ENCODE measurements around the gene PAFAH1B1. TPM values are rescaled to one million over a fixed set of nuclear protein-coding genes. Genes with fewer than 3 reads are reported as not detected.

PAFAH1B1 gene
- total RNA-seq, 1 experiment from 2014 or later = 210 TPM

DNA sequence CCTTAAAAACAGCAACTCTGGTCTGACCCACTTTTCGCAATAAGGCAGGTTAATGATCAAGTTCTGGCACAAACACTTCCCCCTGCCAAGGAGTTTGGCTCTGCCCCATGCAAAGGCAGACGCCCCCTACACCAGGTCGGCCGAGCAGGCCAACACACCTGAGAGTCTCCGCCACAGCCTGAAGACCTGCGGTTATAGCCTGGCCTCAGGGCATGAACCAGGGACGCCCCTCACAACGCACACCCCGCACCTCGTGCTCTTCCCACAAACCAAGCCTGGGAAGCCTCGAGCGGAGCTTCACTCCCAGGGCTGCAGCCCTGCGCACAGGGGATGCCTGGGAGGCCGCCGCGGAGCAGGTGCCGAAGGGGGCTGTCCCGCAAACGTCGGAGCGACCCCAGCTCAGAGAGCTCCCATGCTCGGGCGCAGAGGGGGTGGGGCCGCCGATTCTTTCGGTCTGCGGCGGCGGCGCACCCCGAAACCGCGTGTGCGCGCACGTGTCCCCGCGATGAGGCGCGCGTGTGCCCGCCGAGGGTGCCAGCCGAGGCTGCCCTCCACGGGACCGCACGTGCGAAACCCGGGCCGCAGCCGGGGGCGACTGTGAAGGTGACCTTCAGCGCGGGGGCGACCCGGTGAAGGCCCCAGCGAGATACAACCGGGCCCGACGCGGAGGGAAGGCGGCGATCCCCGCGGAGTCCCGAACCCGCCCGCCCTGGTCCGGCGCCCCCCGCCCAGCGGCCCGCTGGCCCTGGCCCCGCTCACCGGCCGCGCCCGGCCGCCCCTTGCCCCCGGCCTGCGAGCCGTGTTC lies 117.6 kb downstream of the PAFAH1B1 start:
- intact Hi-C loops (cut with micrococcal nuclease; ENCODE audit: unreplicated experiment) = no loop called here

DNA sequence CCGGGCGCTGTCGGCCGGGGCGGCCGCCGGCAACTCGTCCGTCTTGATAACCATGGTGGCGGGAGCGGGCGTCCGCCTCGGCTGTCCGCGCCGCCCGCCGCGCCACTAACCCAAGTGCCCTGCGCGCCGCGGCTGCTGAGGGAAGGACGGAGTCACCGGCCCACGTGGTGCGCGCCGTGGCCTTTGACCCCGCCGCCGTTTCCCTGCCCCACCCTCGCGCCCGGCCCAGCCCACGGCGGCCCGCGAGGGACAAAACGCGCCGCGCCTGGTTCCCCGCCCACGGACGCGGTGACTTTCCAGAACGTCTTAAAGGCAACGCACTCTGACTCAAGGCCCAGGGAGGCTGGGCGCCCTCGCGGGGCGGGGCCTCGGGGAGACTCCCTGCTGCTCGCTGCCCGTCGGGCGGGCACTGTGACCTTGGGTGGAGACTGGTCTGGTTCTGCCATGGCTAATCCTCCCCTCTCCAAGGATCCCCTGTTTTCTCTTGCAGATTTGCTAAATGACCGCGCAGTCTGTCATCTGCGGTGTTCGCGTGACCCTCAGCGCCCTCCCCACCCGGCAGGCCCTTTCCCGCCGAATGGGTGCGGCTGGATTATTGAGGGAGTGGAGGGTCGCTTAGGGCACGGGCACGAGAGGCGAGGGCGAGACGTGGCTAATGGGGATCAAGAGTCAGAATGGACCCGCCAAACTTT lies 118.3 kb downstream of the PAFAH1B1 start, which contains the start of gene CLUH:
Gene CLUH (minus strand): TSS at position 157 of the 692 bp plus-strand sequence. CDS start 103 bp downstream, at position 54.
- peak; percentile 97 for DNase-seq (ENCODE audit: low spot score)
- TF ChIP-seq, protein P1, sequence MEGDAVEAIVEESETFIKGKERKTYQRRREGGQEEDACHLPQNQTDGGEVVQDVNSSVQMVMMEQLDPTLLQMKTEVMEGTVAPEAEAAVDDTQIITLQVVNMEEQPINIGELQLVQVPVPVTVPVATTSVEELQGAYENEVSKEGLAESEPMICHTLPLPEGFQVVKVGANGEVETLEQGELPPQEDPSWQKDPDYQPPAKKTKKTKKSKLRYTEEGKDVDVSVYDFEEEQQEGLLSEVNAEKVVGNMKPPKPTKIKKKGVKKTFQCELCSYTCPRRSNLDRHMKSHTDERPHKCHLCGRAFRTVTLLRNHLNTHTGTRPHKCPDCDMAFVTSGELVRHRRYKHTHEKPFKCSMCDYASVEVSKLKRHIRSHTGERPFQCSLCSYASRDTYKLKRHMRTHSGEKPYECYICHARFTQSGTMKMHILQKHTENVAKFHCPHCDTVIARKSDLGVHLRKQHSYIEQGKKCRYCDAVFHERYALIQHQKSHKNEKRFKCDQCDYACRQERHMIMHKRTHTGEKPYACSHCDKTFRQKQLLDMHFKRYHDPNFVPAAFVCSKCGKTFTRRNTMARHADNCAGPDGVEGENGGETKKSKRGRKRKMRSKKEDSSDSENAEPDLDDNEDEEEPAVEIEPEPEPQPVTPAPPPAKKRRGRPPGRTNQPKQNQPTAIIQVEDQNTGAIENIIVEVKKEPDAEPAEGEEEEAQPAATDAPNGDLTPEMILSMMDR (conservative IDR thresholded peaks at IDR 0.05; ENCODE audit: low read depth, low read length) = no peak
- no peak for TF ChIP-seq EZH2 (IDR thresholded peaks at IDR 0.05; ENCODE audit: borderline replicate concordance, low read depth, low read length, poor library complexity, severe bottlenecking)
- H3K4me3 ChIP-seq (ENCODE audit: low read depth, low read length, poor library complexity, severe bottlenecking) = peak within 1 kb of the TSS; percentile 88
- POLR2A ChIA-PET (ENCODE audit: low non-redundant PET) = no interaction called here
- H3K9me3 ChIP-seq (ENCODE audit: low read depth, low read length, poor library complexity, severe bottlenecking) = no peaks in the 10 kb centered on the region
- intact Hi-C loops (cut with micrococcal nuclease; ENCODE audit: unreplicated experiment) = no loop called here
- CTCF ChIA-PET = no interaction called here
- no peaks in the 10 kb centered on the region for H3K36me3 ChIP-seq (ENCODE audit: insufficient read depth, low read length, poor library complexity, severe bottlenecking)
- H3K4me1 ChIP-seq (ENCODE audit: insufficient read depth, low read length, poor library complexity, severe bottlenecking) = peaks cover 34% of the 10 kb centered on the region
- TSS peak; percentile 71 for BruUV-seq (replicated peaks)
- peak within 1 kb of the TSS; percentile 81 for H3K27ac ChIP-seq (ENCODE audit: low read depth, low read length, poor library complexity, severe bottlenecking)
- H3K27me3 ChIP-seq (replicated peaks; ENCODE audit: insufficient read depth, low read depth, low read length, poor library complexity) = no peaks in the 10 kb centered on the region

More for the DNA sequence above, 117.6 kb downstream of the PAFAH1B1 start:
- Histone ChIP-seq H3K4me1 (ENCODE audit: insufficient read depth, low read length, poor library complexity, severe bottlenecking) (peaks cover 34% of the 10 kb centered on the region), H3K36me3 (ENCODE audit: insufficient read depth, low read length, poor library complexity, severe bottlenecking) (no peaks in the 10 kb centered on the region), H3K9me3 (ENCODE audit: low read depth, low read length, poor library complexity, severe bottlenecking) (no peaks in the 10 kb centered on the region), H3K4me3 (ENCODE audit: low read depth, low read length, poor library complexity, severe bottlenecking) (peak overlapping the region; percentile 88), H3K27ac (ENCODE audit: low read depth, low read length, poor library complexity, severe bottlenecking) (peak overlapping the region; percentile 81), H3K27me3 (replicated peaks; ENCODE audit: insufficient read depth, low read depth, low read length, poor library complexity) (no peaks in the 10 kb centered on the region)
- peak; percentile 52 for DNase-seq (ENCODE audit: low spot score)
- POLR2A ChIA-PET (ENCODE audit: low non-redundant PET) = interaction anchor here (0.7 kb wide), 1 partner anchor 304 kb away, joined by 4 read pairs; no protein-coding TSS in a partner anchor
- CTCF ChIA-PET = interaction anchor here (0.6 kb wide), 2 partner anchors 40 to 75 kb away, joined by 4 to 10 read pairs; no protein-coding TSS in a partner anchor
- no TSS peak for BruUV-seq (replicated peaks)
- TF ChIP-seq, protein P1 (conservative IDR thresholded peaks at IDR 0.05; ENCODE audit: low read depth, low read length) = no peak
- no peak for TF ChIP-seq EZH2 (IDR thresholded peaks at IDR 0.05; ENCODE audit: borderline replicate concordance, low read depth, low read length, poor library complexity, severe bottlenecking)

DNA sequence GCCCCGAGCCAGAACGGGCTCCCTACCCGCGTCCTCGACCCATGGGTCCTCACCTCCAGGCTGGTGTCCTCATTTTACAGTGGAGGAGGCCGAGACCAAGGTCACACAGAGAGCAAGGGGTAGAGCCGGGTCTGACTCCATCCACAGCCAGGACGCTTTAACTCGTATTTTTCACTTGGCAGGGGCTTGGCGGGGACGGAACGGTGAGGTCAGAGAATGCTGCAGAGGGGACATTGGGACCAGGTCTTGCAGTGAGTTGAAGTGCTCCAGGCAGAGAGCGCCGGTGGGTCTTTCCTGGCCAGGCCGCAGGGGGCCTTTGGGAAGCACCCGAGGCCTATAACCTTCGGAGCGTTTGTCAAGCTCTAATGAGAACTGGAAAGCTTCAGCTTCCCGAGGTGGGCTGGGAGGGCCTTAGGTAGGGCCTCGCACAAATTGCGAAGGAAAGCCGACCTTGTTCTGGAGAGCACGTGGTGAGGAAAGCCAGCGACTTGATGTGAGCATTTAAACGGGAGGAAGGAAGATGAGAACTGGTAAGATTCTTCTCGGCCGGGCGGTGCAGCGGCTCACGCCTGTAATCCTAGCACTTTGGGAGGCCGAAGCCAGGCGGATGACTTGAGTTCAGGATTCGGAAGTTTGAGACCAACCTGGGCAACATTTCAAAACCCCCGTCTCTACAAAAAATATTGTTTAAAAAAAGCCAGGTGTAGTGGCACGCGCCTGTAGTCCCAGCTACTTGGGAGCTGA lies 119.0 kb downstream of the PAFAH1B1 start:
- H3K4me1 ChIP-seq (ENCODE audit: insufficient read depth, low read length, poor library complexity, severe bottlenecking) = peaks cover 34% of the 10 kb centered on the region
- ChIA-PET CTCF (no interaction called here), POLR2A (ENCODE audit: low non-redundant PET) (interaction anchor here (0.6 kb wide), 2 partner anchors 15 to 70 kb away, joined by 3 to 4 read pairs; no protein-coding TSS in a partner anchor)
- TF ChIP-seq, protein P1 (conservative IDR thresholded peaks at IDR 0.05; ENCODE audit: low read depth, low read length) = no peak
- no peak for TF ChIP-seq EZH2 (IDR thresholded peaks at IDR 0.05; ENCODE audit: borderline replicate concordance, low read depth, low read length, poor library complexity, severe bottlenecking)
- no peak for DNase-seq (ENCODE audit: low spot score)
- H3K27me3 ChIP-seq (replicated peaks; ENCODE audit: insufficient read depth, low read depth, low read length, poor library complexity) = no peaks in the 10 kb centered on the region
- BruUV-seq (replicated peaks) = no TSS peak
- H3K27ac ChIP-seq (ENCODE audit: low read depth, low read length, poor library complexity, severe bottlenecking) = peak overlapping the region; percentile 81
- no peaks in the 10 kb centered on the region for H3K9me3 ChIP-seq (ENCODE audit: low read depth, low read length, poor library complexity, severe bottlenecking)
- no peaks in the 10 kb centered on the region for H3K36me3 ChIP-seq (ENCODE audit: insufficient read depth, low read length, poor library complexity, severe bottlenecking)
- intact Hi-C loops (cut with micrococcal nuclease; ENCODE audit: unreplicated experiment) = no loop called here
- peak overlapping the region; percentile 88 for H3K4me3 ChIP-seq (ENCODE audit: low read depth, low read length, poor library complexity, severe bottlenecking)

Measured in A673 (cell line).